HG02970 (cell line): ENCODE measurements around the gene ITGAD.

ENCODE experiments used
- ATAC-seq: cut with Tn5 transposase; IDR thresholded peaks from one replicate; pipeline ENCODE4 v1.9.1; 2021; ENCODE audit warnings: mild to moderate bottlenecking, moderate library complexity, moderate number of reproducible peaks; ENCODE audit not compliant: unreplicated experiment, low FRiP score

The ITGAD gene

DNA sequence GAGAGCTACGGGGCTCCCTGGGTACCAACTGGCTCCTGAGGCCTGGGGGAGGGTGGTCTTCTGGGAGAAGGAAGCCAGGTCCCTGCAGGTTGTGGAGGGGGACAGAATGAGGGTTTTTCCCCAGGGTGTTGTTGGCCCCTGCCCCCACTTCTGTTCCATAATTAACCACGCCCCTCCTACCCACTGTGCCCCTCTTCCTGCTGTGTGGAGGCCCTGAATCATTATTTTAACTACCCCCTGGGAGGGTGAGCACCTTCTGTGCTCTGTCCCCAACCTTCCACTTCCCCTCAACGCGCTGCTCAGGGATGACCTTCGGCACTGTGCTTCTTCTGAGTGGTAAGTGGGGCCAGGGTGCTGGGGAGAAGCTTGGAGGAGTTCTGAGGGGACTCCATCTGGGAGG, at the start of gene ITGAD:
Gene ITGAD, plus strand, starts transcription at position 280 of the 400 bp plus-strand sequence. Its CDS starts 26 bp downstream, at position 306.
- ATAC-seq = no peak

- ATAC-seq = no peak
Observed at GRCh38 chr16:31344712-31345111, 48.4 kb upstream of the ITGAD start.

DNA sequence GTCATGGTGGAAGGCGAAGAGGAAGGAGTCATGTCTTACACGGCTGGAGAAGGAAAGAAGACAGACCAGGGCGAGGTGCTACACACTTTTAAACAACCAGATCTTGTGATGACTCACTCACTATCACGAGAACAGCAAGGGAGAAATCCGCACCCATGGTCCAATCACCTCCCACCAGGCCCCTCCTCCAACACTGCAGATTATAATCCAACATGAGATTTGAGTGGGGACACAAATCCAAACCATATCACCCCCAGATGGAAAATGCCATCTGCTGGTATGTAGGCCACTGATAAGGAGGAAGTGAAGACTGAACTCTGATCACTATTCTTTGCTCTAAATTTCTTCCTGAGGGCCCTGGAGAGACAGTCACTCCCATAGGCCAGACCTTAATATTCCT, 45.7 kb upstream of the ITGAD start:
- no peak for ATAC-seq

- ATAC-seq = no peak
Observed at GRCh38 chr16:31348579-31348978, 44.6 kb upstream of the ITGAD start.

- ATAC-seq = no peak
Observed at GRCh38 chr16:31350275-31351005, 42.7 kb upstream of the ITGAD start.

DNA sequence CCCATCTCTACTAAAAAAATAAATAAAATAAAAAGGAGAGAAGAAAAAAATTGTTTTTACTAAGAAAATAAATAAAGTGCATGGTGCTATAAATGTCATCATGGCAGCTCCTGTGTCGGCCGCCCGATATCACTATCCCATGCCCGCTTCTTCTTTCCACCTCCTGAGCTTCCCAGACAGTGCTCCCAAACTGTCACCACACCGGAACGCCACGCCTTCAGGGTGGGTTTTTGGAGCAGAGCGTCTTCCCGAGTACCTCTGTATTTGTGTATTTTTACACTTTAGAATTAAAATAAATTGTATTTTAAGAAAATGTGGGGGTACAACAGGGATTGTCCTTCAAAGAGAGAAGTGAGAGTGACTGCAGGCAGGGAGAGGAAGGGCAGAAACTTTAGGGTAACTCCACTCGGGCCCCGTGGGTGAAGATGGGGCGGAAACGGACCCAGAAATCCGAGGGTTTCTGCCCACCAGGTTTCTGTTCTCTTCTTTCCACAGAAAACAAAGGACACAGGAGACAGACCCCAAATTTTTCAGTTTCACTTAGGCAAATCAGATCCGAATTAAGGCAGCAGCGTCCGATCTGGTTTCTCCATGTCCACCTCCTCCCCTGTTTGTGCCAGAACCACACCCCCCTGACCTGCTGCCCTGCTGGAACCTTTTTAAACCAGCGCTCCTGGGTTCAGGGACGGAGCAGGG, 41.7 kb upstream of the ITGAD start:
- ATAC-seq = no peak

- no peak for ATAC-seq
Observed at GRCh38 chr16:31351942-31352325, 41.2 kb upstream of the ITGAD start.

- no peak for ATAC-seq
Observed at GRCh38 chr16:31352376-31353115, 40.6 kb upstream of the ITGAD start.

- ATAC-seq = no peak
Observed at GRCh38 chr16:31354394-31355291, 38.5 kb upstream of the ITGAD start, which contains the start of gene ITGAX. ITGAX (plus strand) TSS chr16:31355176; CDS start chr16:31355255, 79 bp downstream.

GRCh38 chr16:31355431-31356100, 37.6 kb upstream of the ITGAD start:
- ATAC-seq = no peak

GRCh38 chr16:31356566-31357323, 36.4 kb upstream of the ITGAD start:
- no peak for ATAC-seq

- ATAC-seq = no peak
Observed at GRCh38 chr16:31357324-31358109, 35.6 kb upstream of the ITGAD start.

DNA sequence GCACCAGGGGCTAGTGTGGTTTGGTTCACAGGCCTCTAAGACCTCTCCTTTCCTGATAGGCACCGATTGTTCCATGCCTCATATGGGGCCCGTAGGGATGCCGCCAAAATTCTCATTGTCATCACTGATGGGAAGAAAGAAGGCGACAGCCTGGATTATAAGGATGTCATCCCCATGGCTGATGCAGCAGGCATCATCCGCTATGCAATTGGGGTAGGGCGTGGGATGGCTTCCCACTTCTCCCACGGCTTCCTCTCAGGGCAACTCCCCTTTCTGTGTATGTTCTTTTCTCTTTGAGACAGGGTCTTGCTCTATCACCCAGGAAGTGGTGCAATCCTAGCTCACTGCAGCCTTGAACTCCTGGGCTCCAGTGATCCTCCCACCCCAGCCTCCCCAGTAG, 32.9 kb upstream of the ITGAD start:
- no peak for ATAC-seq

DNA sequence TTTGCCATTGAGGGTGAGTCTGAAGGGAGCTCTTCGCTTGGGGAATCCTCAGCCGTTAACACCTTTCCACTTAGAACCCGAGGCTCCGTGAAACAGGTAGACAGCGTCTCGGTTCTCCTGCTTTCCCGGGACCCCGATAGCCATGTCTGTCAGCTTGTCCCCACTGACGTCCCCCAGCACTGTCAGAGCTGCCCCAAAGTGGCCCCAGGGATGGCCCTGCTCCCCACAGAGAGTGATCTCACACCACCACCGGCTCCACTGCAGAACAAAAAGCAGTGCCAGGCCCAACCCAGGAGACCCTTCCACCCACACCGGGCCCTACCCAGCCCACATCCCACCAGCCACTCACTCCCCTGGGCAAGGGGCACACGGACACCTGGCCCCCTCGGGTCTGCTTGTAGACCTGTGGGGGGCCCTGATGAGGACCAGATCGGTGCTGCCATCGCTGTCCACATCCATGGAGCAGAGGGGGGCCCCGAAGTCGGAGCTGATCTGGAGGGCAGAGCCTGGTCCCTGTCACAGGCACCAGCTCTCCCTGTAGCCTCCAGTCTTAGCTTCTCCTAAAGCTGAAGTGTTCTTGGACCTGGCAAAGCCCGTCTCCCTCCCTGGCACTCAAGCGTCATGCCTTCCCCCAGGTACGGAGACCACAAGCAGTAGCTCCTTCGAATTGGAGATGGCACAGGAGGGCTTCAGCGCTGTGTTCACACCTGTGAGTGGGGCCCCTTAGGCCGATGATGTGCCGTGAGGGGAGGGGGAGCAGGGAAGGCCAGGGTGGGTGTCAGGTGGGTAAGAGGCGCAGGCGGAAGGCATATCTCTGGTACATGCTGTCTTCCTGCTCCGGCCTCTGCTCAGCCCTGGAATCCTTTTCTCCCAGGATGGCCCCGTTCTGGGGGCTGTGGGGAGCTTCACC, 31.7 kb upstream of the ITGAD start:
- no peak for ATAC-seq

DNA sequence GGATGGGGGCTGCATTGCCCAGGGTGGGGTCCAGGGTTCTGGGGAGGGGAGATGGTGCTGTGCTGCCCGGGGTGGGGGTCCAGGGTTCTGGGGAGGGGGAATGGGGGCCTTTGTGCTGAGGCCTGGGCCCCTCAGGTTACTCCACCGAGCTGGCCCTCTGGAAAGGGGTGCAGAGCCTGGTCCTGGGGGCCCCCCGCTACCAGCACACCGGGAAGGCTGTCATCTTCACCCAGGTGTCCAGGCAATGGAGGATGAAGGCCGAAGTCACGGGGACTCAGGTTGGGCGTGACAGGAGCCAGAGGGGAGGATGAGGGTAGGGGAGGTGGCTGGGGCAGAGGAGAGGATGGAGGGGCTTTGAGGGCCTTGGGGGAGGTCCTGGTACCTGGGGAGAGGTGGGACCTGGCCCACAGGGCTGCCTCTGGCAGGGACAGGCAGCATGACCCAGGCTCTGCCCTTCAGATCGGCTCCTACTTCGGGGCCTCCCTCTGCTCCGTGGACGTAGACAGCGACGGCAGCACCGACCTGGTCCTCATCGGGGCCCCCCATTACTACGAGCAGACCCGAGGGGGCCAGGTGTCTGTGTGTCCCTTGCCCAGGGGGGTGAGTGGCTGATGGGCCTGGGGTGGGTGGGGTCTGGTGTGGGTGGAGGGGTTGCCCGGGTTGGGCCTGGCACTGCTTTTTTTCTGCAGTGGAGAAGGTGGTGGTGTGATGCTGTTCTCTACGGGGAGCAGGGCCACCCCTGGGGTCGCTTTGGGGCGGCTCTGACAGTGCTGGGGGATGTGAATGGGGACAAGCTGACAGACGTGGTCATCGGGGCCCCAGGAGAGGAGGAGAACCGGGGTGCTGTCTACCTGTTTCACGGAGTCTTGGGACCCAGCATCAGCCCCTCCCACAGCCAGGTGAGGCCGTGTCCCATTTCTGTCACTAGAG, 30.4 kb upstream of the ITGAD start:
- no peak for ATAC-seq

DNA sequence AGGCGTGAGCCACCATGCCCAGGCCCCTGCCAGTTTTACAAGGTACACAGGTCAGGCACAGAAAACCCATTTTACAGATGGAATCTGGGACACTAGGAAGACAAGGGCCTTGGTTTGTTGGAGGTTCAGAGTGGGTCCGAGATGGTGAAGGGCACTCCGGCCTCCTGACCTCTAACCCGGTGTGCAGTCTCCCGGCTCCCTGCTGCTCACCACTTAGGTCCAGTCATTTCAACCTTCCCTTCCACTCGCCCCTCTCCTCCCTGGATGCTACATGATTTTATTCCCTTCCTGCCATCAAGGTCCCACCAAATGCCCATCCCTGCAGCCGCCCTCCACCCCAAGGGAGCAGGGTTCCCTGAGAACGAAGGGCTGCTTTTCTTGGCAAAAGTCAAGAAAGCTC, 29.4 kb upstream of the ITGAD start:
- ATAC-seq = no peak
